CD14-positive monocyte (primary cell): ENCODE data around the gene UBE2H. TPM values are rescaled to one million over a fixed set of nuclear protein-coding genes. Genes with fewer than 3 reads are reported as not detected.
A peak's percentile ranks its signal among the peaks of the same experiment; 100 is the strongest.

Experiments
- DNase-seq, 3 donors: peaks; one replicate each; pipeline ENCODE4 v3.0.0-alpha.2; 2011 to 2022
- H2AFZ ChIP-seq: 2 replicates; pipeline ENCODE4 v1.6.0; 2012; ENCODE audit warnings: mild to moderate bottlenecking, low read depth, low read length, inconsistent platforms; ENCODE audit not compliant: insufficient read depth, poor library complexity, severe bottlenecking
- H3K27ac ChIP-seq, 2 donors: 1 replicate in 1 of 2; 2 replicates in 1 of 2; pipeline ENCODE4 v1.5.1; 2012 to 2013; ENCODE audit warnings: low read length in 2 of 2, control low read depth in 1 of 2, inconsistent platforms in 1 of 2, low read depth in 1 of 2, mild to moderate bottlenecking in 1 of 2
- H3K27me3 ChIP-seq, 2 donors: one replicate each; pipeline versions ENCODE4 v1.6.0 to v1.6.1; 2011 to 2013; ENCODE audit warnings: low read length in 2 of 2; ENCODE audit not compliant: control insufficient read depth in 2 of 2, insufficient read depth in 2 of 2
- H3K36me3 ChIP-seq, 2 donors: replicated peaks in 1 of 2; 1 replicate in 1 of 2; 2 replicates in 1 of 2; pipeline versions ENCODE4 v1.5.1 to v1.6.1; 2012 to 2013; ENCODE audit warnings: low read length in 2 of 2, control low read depth in 1 of 2, inconsistent platforms in 1 of 2, mild to moderate bottlenecking in 1 of 2; ENCODE audit not compliant: insufficient read depth in 2 of 2, control insufficient read depth in 1 of 2
- H3K4me1 ChIP-seq, 2 donors: 1 replicate in 1 of 2; 2 replicates in 1 of 2; pipeline versions ENCODE4 v1.5.1 to v1.6.1; 2012 to 2013; ENCODE audit warnings: low read length in 2 of 2, control low read depth in 1 of 2, inconsistent platforms in 1 of 2, mild to moderate bottlenecking in 1 of 2, moderate library complexity in 1 of 2; ENCODE audit not compliant: insufficient read depth in 2 of 2, control insufficient read depth in 1 of 2
- H3K4me2 ChIP-seq: replicated peaks from 2 replicates; pipeline ENCODE3; 2012; ENCODE audit warnings: low read length, moderate library complexity, mild to moderate bottlenecking; ENCODE audit not compliant: poor library complexity, severe bottlenecking; ENCODE audit errors: extremely low read depth
- H3K4me3 ChIP-seq, 3 experiments: fragments of 200-600 bp in 1 of 3; sonication (generic) in 1 of 3; replicated peaks in 1 of 3; 1 replicate in 2 of 3; 2 replicates in 1 of 3; pipeline ENCODE4 v1.5.1; 2011 to 2013; ENCODE audit warnings: low read length in 3 of 3, mild to moderate bottlenecking in 3 of 3, control low read depth in 2 of 3, low read depth in 2 of 3, inconsistent platforms in 1 of 3, moderate library complexity in 1 of 3
- H3K79me2 ChIP-seq: 2 replicates; pipeline ENCODE4 v1.6.0; 2012; ENCODE audit warnings: mild to moderate bottlenecking, control low read depth, inconsistent platforms, low read length, moderate library complexity; ENCODE audit not compliant: insufficient read depth
- H3K9ac ChIP-seq: 2 replicates; pipeline ENCODE4 v1.6.0; 2017; ENCODE audit warnings: low read length, mild to moderate bottlenecking; ENCODE audit not compliant: insufficient read depth, poor library complexity, severe bottlenecking
- H3K9me3 ChIP-seq, 2 donors: replicated peaks in 1 of 2; 1 replicate in 1 of 2; 2 replicates in 1 of 2; pipeline versions ENCODE4 v1.5.1 to v1.6.1; 2012 to 2013; ENCODE audit warnings: low read length in 2 of 2, control low read depth in 1 of 2; ENCODE audit not compliant: control insufficient read depth in 1 of 2, insufficient read depth in 1 of 2
- H4K20me1 ChIP-seq: 2 replicates; pipeline ENCODE4 v1.6.0; 2012; ENCODE audit warnings: mild to moderate bottlenecking, low read length, control low read depth, moderate library complexity; ENCODE audit not compliant: insufficient read depth
- H3K27ac Mint-ChIP-seq, 7 donors: one replicate each; pipeline ENCODE4 v1.8.0; 2020; ENCODE audit warnings: mild to moderate bottlenecking in 7 of 7, mixed read lengths in 7 of 7, moderate library complexity in 6 of 7, inconsistent platforms in 2 of 7
- H3K27me3 Mint-ChIP-seq, 3 donors: one replicate each; pipeline ENCODE4 v1.8.0; 2021 to 2022; ENCODE audit warnings: low read depth in 3 of 3, mild to moderate bottlenecking in 3 of 3, mixed read lengths in 3 of 3, moderate library complexity in 3 of 3, inconsistent platforms in 1 of 3
- H3K36me3 Mint-ChIP-seq, 2 donors: one replicate each; pipeline ENCODE4 v1.8.0; 2020; ENCODE audit warnings: mixed read lengths in 2 of 2, inconsistent platforms in 1 of 2, mild to moderate bottlenecking in 1 of 2
- H3K4me1 Mint-ChIP-seq: one replicate; pipeline ENCODE4 v1.8.0; 2020; ENCODE audit warnings: mild to moderate bottlenecking, mixed read lengths
- H3K4me3 Mint-ChIP-seq, 2 donors: one replicate each; pipeline ENCODE4 v1.8.0; 2020; ENCODE audit warnings: mild to moderate bottlenecking in 2 of 2, mixed read lengths in 2 of 2, moderate library complexity in 1 of 2
- H3K9me3 Mint-ChIP-seq, 7 donors: one replicate each; pipeline ENCODE4 v1.8.0; 2020 to 2022; ENCODE audit warnings: mixed read lengths in 7 of 7, mild to moderate bottlenecking in 6 of 7, moderate library complexity in 6 of 7, inconsistent platforms in 2 of 7
- WGBS: methylation state at CpG from one replicate; pipeline ENCODE4 v1.1.5; 2013; ENCODE audit warnings: missing lambda C conversion rate; ENCODE audit not compliant: insufficient coverage; 5-methylcytosine and 5-hydroxymethylcytosine counted together
- intact Hi-C, 2 donors: fragments of 100-400 bp; cut with micrococcal nuclease; formaldehyde crosslinking; loops; one replicate each; pipeline versions ENCODE4 v1.15.0 to v1.15.1; 2023
- polyA plus RNA-seq, 3 donors: library from polyadenylated mRNA; depleted of rRNA in 1 of 3; unstranded in 2 of 3; stranded (reverse) in 1 of 3; fragments of 300-500 nt in 2 of 3; fragments of >200 nt in 1 of 3; fragmentation: Illumina TruSeq in 2 of 3; gene quantifications; 1 replicate in 2 of 3; 2 replicates in 1 of 3; pipeline ENCODE4 v1.2.3, GENCODE V29; 2012 to 2021
- TF ChIP-seq, protein P1 (sequence below): fragments of 200-600 bp; IDR thresholded peaks from one replicate; pipeline ENCODE4 v1.8.0; 2022; ENCODE audit warnings: antibody characterized with exemption, mild to moderate bottlenecking

UBE2H gene
- polyA plus RNA-seq, 3 donors = 12.6 to 26.0 (median 16.0) TPM

DNA sequence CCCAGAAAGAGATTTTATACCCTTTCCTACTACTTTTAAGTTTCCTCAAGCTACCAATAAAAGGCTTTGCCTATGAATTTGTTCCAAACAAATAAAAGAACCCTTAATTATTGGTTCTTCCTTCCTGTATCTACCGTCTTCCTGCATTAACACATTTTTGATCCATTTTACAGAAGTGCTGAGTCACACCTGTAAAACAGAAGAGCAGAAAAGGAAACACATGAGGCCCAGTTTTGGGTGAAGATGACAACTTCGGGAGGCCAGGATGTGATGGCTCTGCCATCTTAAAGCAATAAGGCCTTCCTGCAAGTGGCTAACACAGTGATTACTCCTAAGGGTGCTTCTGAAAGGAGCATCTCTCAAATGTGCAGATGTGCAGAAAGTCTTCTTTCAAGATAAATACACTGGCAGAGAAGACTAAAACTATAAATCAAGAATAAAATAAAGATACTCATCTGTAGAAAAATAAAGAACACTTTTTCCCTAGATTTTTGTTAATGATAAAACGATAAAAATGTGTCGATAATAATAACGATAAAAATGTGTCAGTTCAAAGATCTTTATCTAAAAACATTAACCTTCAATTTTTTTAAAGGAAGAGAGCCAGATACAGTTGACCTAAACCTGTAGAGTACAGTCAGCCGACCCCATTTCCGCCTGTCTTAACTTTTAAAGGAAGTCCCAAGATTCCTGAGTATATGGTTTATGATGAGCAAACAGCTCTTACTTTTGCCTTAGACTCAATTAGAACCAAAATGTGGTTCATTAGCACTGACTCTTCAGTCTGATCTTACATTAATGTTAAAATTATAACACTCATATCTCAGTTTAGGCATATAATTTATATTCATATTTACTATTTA is 108.6 kb downstream of the UBE2H start:
- H3K4me1 ChIP-seq = peaks cover 29 to 32% of the 10 kb centered on the region in 2 donors

DNA sequence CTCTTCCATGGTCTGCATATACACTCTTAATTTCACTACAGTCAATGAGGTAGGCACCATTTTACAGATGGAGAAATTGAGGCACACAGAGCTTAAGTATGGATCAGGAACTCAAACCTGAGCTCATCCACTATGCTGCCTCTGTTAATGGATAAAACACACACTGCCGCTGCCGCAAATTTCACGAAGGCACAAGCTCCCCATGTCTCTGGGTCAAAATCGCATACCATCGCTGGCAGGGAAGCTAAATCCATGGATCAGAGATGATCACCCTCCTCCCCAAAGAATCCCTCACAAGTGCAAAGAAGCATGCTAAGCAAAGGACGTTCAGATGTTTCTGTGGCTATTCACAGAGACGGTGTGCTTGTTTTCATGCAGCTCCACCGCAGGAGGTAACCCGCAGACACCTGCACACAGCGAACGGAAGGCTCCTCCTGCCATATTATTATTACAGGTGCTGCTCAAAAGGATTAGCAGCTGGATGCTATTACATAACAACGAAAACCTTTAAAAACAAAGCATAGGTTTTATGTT is 109.3 kb downstream of the UBE2H start:
- TF ChIP-seq, protein P1, sequence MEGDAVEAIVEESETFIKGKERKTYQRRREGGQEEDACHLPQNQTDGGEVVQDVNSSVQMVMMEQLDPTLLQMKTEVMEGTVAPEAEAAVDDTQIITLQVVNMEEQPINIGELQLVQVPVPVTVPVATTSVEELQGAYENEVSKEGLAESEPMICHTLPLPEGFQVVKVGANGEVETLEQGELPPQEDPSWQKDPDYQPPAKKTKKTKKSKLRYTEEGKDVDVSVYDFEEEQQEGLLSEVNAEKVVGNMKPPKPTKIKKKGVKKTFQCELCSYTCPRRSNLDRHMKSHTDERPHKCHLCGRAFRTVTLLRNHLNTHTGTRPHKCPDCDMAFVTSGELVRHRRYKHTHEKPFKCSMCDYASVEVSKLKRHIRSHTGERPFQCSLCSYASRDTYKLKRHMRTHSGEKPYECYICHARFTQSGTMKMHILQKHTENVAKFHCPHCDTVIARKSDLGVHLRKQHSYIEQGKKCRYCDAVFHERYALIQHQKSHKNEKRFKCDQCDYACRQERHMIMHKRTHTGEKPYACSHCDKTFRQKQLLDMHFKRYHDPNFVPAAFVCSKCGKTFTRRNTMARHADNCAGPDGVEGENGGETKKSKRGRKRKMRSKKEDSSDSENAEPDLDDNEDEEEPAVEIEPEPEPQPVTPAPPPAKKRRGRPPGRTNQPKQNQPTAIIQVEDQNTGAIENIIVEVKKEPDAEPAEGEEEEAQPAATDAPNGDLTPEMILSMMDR = no peak
- Mint-ChIP-seq H3K27me3 (no peaks in the 10 kb centered on the region), H3K4me1 (peaks cover 34% of the 10 kb centered on the region), H3K4me3 (no peak overlapping the region), H3K27ac (peak overlapping the region in 2 of 7 donors; percentile 23 to 31), H3K9me3 (no peaks in the 10 kb centered on the region), H3K36me3 (peaks cover 12 to 18% of the 10 kb centered on the region in 2 donors)
- H3K79me2 ChIP-seq = no peaks in the 10 kb centered on the region
- H4K20me1 ChIP-seq = peaks cover 64% of the 10 kb centered on the region
- no peak overlapping the region for H2AFZ ChIP-seq
- peaks cover 29 to 32% of the 10 kb centered on the region in 2 donors for H3K4me1 ChIP-seq
- H3K9me3 ChIP-seq = no peaks in the 10 kb centered on the region
- no peak overlapping the region for H3K27ac ChIP-seq
- no peak overlapping the region for H3K4me2 ChIP-seq
- H3K36me3 ChIP-seq = peaks cover 3 to 14% of the 10 kb centered on the region in 2 donors
- DNase-seq = no peak
- intact Hi-C loops = loop anchor here in 1 of 2 donors (10.0 kb wide), 1 partner anchor 111 kb away; the partner anchor contains the start of gene UBE2H
- 100% methylated on average over 8 of the region's 12 CpGs for WGBS
- H3K9ac ChIP-seq = no peak overlapping the region
- H3K4me3 ChIP-seq = no peak overlapping the region
- H3K27me3 ChIP-seq = no peaks in the 10 kb centered on the region

More for the DNA sequence above, 108.6 kb downstream of the UBE2H start:
- peaks cover 34% of the 10 kb centered on the region for H3K4me1 Mint-ChIP-seq
- Histone ChIP-seq H3K9ac (no peak overlapping the region), H3K36me3 (peaks cover 0 to 6% of the 10 kb centered on the region in 2 donors), H2AFZ (no peak overlapping the region), H3K4me3 (no peak overlapping the region), H3K4me2 (peak overlapping the region; percentile 25), H3K9me3 (no peaks in the 10 kb centered on the region), H4K20me1 (peaks cover 64% of the 10 kb centered on the region), H3K79me2 (no peaks in the 10 kb centered on the region), H3K27me3 (no peaks in the 10 kb centered on the region), H3K27ac (no peak overlapping the region)
- DNase-seq = peak in 2 of 3 donors; percentile 21 to 35
- WGBS = 0% methylated on average over 1 of the region's 7 CpGs
- TF ChIP-seq, protein P1 = no peak
- intact Hi-C loops = loop anchor here in 1 of 2 donors (10.0 kb wide), 1 partner anchor 111 kb away; the partner anchor contains the start of gene UBE2H
- H3K27me3 Mint-ChIP-seq = no peaks in the 10 kb centered on the region
- peaks cover 6 to 12% of the 10 kb centered on the region in 2 donors for H3K36me3 Mint-ChIP-seq
- H3K9me3 Mint-ChIP-seq = no peaks in the 10 kb centered on the region
- no peak overlapping the region for H3K4me3 Mint-ChIP-seq
- peak overlapping the region in 2 of 7 donors; percentile 57 to 72 for H3K27ac Mint-ChIP-seq
